ENCODE measurements around the gene KRTAP4-11.

DNA sequence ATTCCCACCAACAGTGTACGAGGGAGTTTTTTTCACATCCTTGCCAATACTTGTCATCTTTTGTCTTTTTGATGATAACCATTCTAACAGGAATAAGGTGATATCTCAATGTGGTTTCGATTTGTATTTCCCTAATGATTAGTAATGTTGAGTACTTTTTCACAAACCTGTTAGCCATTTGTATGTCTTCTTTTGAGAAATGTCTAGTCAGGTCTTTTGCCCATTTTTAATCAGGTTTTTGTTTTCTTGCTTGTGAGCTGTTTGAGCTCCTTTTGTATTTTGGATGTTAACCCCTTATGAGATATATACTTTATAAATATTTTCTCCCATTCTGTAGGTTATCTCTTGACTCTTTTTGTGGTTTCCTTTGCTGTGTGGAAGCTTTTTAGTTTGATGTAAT lies 33.4 kb upstream of the KRTAP4-11 start:
- TF ChIP-seq, protein P1, sequence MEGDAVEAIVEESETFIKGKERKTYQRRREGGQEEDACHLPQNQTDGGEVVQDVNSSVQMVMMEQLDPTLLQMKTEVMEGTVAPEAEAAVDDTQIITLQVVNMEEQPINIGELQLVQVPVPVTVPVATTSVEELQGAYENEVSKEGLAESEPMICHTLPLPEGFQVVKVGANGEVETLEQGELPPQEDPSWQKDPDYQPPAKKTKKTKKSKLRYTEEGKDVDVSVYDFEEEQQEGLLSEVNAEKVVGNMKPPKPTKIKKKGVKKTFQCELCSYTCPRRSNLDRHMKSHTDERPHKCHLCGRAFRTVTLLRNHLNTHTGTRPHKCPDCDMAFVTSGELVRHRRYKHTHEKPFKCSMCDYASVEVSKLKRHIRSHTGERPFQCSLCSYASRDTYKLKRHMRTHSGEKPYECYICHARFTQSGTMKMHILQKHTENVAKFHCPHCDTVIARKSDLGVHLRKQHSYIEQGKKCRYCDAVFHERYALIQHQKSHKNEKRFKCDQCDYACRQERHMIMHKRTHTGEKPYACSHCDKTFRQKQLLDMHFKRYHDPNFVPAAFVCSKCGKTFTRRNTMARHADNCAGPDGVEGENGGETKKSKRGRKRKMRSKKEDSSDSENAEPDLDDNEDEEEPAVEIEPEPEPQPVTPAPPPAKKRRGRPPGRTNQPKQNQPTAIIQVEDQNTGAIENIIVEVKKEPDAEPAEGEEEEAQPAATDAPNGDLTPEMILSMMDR (IDR thresholded peaks at IDR 0.05) = no peak
- no peak for TF ChIP-seq EZH2phosphoT487 (IDR thresholded peaks at IDR 0.05; ENCODE audit: borderline replicate concordance, low read depth)
- TF ChIP-seq, protein P2, sequence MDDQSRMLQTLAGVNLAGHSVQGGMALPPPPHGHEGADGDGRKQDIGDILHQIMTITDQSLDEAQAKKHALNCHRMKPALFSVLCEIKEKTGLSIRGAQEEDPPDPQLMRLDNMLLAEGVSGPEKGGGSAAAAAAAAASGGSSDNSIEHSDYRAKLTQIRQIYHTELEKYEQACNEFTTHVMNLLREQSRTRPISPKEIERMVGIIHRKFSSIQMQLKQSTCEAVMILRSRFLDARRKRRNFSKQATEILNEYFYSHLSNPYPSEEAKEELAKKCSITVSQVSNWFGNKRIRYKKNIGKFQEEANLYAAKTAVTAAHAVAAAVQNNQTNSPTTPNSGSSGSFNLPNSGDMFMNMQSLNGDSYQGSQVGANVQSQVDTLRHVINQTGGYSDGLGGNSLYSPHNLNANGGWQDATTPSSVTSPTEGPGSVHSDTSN (IDR thresholded peaks at IDR 0.05) = no peak
- TF ChIP-seq NRF1 (IDR thresholded peaks at IDR 0.05; ENCODE audit: low read depth, low read length) = no peak
- no peak for TF ChIP-seq POLR2AphosphoS5 (IDR thresholded peaks at IDR 0.05; ENCODE audit: low read depth, low read length)
- no peak for TF ChIP-seq RFX5 (IDR thresholded peaks at IDR 0.05; ENCODE audit: low read length)
- TF ChIP-seq, protein P3, sequence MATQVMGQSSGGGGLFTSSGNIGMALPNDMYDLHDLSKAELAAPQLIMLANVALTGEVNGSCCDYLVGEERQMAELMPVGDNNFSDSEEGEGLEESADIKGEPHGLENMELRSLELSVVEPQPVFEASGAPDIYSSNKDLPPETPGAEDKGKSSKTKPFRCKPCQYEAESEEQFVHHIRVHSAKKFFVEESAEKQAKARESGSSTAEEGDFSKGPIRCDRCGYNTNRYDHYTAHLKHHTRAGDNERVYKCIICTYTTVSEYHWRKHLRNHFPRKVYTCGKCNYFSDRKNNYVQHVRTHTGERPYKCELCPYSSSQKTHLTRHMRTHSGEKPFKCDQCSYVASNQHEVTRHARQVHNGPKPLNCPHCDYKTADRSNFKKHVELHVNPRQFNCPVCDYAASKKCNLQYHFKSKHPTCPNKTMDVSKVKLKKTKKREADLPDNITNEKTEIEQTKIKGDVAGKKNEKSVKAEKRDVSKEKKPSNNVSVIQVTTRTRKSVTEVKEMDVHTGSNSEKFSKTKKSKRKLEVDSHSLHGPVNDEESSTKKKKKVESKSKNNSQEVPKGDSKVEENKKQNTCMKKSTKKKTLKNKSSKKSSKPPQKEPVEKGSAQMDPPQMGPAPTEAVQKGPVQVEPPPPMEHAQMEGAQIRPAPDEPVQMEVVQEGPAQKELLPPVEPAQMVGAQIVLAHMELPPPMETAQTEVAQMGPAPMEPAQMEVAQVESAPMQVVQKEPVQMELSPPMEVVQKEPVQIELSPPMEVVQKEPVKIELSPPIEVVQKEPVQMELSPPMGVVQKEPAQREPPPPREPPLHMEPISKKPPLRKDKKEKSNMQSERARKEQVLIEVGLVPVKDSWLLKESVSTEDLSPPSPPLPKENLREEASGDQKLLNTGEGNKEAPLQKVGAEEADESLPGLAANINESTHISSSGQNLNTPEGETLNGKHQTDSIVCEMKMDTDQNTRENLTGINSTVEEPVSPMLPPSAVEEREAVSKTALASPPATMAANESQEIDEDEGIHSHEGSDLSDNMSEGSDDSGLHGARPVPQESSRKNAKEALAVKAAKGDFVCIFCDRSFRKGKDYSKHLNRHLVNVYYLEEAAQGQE (IDR thresholded peaks at IDR 0.05; ENCODE audit: low read depth, low read length) = no peak
- TF ChIP-seq, protein P4, sequence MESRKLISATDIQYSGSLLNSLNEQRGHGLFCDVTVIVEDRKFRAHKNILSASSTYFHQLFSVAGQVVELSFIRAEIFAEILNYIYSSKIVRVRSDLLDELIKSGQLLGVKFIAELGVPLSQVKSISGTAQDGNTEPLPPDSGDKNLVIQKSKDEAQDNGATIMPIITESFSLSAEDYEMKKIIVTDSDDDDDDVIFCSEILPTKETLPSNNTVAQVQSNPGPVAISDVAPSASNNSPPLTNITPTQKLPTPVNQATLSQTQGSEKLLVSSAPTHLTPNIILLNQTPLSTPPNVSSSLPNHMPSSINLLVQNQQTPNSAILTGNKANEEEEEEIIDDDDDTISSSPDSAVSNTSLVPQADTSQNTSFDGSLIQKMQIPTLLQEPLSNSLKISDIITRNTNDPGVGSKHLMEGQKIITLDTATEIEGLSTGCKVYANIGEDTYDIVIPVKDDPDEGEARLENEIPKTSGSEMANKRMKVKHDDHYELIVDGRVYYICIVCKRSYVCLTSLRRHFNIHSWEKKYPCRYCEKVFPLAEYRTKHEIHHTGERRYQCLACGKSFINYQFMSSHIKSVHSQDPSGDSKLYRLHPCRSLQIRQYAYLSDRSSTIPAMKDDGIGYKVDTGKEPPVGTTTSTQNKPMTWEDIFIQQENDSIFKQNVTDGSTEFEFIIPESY (IDR thresholded peaks at IDR 0.05; ENCODE audit: borderline replicate concordance, low read depth) = no peak
- no peak for TF ChIP-seq SMC3 (IDR thresholded peaks at IDR 0.05; ENCODE audit: low read depth, low read length)
- no peak for TF ChIP-seq RAD21 (IDR thresholded peaks at IDR 0.05; ENCODE audit: low read length)
- no peak for TF ChIP-seq CHD2 (IDR thresholded peaks at IDR 0.05; ENCODE audit: low read length, partially characterized antibody)

All from SK-N-SH (cell line).